IPS DF 19.7 (cell line): ENCODE results near the gene EXTL1.
"Not testable (repeated sequence)": the region's sequence is repeated elsewhere in the genome, so short reads cannot be mapped to it uniquely, and the experiment has no call there.

Experiments used
- DNase-seq: peaks from one replicate; pipeline ENCODE4 v3.0.0-alpha.2; 2013; ENCODE audit warnings: low read depth, low spot score

EXTL1 gene, protein sequence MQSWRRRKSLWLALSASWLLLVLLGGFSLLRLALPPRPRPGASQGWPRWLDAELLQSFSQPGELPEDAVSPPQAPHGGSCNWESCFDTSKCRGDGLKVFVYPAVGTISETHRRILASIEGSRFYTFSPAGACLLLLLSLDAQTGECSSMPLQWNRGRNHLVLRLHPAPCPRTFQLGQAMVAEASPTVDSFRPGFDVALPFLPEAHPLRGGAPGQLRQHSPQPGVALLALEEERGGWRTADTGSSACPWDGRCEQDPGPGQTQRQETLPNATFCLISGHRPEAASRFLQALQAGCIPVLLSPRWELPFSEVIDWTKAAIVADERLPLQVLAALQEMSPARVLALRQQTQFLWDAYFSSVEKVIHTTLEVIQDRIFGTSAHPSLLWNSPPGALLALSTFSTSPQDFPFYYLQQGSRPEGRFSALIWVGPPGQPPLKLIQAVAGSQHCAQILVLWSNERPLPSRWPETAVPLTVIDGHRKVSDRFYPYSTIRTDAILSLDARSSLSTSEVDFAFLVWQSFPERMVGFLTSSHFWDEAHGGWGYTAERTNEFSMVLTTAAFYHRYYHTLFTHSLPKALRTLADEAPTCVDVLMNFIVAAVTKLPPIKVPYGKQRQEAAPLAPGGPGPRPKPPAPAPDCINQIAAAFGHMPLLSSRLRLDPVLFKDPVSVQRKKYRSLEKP

DNA sequence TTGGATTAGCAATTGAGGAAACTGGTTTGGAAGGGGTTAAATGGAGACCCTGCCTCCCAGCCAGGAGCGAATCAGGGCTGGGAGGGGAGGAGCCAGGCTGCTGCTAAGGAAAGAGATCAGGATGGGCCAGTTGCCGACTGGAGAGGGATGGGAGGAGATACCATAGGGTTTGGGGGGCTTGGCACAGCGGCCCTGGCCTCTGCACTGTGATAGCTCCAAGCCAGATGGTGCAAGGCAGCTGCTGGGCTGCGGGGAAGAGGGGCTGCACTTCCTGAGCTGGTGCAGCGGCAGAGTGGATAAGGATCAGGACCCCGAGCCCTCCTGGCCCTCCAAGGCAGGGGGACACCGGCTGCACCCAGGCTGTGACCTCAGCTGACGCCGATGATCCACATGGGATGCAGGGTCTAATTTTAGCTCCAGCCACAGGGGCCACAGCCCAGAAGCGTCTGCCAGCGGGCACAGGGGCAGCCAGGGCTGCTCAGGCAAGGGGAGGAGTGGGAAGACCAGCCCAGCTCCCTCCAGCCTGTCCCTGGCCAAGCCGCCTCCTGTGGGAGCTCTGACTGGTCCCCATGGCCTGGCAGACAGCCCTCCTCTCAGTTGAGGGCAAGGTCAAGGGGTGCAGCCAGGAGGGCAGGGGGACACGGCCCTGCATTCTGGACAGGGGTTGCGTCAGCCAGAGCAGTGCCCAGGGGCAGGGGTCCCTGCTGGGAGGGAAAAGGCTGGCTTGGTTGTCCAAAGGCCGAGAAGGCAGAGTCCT, at the start of gene EXTL1:
Gene EXTL1 (plus strand): TSS at position 129 of the 757 bp plus-strand sequence. CDS start 872 bp downstream, outside the sequence.
- no peak for DNase-seq

DNA sequence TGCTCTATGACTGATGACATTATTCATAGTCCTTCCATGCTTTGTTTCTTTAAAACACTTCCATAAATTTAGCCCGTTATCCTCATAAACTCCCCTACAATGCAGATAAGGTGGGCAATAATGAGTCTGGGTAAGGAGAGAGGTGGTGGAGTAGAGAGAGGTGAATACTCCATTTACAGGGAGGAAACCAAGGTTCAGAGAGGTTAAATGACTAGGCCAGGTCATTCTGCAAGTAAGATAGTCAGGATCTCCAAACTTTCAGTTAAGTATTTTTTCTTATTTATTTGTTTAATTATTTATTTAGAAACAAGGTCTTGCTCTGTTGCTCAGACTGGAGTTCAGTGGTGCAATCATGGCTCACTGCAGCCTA, 49.8 kb upstream of the EXTL1 start:
- DNase-seq: no peak

DNA sequence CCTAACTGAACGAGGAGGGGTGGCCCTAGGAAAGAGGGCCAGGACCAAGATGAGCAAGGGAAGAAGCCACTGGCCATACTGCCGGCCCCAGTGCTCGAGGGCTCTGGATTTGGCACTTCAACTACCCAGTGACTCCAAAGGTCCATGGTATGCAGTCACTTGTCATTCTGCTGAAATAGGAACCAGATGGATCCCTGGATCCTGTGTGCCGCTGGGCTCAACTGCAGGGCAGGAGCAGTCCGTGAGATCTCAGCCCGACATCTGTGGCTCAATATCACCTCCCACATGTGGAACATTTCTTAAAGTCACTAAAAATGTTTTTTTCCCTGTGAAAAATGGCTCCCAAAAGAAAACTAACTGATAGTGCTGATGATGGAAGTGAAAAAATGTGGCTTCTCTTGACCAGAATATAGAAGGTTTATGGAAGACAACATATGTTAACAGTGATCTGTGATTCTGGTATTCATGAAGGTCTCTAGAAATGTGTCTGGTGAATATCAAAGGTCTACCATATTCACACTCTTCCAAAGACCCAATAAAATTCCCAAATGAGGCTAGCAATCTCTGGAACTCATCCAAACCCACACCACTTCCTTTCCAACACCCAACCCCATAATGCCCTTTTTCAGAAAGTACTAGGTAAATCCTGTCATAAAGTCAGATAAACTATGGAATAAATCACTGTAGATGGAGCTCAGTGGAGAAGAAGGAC, 47.8 kb upstream of the EXTL1 start:
- no peak for DNase-seq

DNA sequence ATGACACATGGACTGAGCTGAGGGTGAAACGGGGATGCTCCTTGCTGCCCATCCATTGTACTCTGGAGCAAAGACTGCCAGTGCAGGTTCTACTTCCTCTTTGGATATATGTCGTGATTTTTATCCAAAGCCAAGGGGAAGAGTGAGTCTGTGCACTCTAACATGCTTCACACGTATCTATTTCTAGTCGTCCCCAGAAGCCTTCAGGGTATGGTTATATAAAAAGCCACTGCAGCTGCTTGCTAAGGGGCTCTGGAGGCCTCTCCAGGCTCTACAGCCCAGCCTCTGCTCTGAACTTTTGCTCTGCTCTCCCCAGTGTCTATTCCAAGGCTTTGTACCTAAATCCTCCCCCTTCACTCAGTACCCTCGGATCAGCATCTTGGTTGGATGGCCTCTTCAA, 43.8 kb upstream of the EXTL1 start:
- DNase-seq: no peak

DNA sequence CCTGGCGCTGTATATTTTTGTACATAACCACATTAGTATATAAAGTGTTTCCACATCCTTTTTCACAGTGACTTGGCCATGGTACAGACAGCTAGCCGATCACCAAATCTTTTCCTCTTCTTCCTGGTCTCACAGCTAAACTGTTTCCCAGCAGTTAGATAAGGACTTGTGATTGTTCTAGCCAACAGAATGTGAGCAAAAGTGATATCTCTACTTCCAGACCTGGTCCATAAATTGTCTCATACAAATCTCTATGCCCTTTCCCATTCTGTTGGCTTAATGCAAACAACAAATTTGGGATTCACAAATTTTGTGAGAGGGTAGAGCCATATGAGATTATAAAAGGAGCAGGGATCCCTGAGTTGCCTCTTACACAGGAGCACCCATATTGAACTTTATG, 43.2 kb upstream of the EXTL1 start:
- DNase-seq: no peak

DNA sequence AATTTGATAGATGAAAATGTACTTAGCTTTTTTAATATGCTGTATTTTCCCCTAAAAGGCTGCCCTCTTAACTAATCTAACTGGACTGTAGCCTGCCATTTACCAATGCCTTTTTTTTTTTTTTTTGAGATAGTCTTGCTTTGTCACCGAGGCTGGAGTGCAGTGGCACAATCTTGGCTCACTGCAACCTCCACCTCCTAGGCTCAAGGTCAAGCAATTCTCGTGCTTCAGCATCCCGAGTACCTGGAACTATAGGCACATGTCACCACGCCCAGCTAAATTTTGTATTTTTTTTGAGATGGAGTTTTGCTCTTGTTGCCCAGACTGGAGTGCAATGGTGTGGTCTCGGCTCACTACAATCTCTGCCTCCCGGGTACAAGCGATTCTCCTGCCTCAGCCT, 42.4 kb upstream of the EXTL1 start:
- no peak for DNase-seq

DNA sequence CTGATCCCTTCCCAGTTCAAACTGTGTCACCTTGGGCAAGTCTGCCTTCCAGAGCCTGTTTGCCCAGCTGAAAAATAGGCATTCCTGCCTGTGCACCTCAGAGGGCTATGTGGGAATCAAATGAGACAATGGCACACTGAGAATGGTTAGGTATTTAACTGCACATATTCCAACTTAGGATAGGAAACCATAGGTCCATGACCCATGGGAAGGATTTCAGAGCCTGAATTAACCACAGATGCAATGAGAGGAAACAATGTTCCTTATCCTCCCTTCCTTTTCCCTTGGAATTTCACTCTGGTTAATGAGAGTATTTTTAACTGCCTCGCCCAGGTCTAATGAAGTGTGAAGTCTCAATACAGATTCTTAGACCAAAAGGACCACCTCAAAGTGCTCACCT, 36.4 kb upstream of the EXTL1 start:
- DNase-seq: no peak

DNA sequence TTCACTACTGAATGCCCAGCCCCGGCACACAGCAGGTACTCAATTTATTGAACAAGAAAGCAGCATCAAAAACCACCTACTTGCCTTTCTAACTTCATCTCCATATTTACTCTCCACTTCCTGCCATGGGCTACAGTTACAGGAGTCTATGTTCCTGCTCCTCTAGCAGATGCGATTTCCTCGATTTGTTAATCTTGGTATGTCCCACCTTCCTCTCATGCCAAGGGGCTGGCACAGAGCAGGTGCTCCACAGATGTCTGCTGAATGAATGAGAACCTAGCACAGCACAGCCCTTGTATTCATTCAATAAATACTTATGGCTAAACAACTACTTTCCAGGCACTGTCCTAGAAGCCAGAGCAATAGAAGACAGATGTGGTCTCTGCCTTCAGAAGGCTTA, 35.9 kb upstream of the EXTL1 start:
- no peak for DNase-seq

DNA sequence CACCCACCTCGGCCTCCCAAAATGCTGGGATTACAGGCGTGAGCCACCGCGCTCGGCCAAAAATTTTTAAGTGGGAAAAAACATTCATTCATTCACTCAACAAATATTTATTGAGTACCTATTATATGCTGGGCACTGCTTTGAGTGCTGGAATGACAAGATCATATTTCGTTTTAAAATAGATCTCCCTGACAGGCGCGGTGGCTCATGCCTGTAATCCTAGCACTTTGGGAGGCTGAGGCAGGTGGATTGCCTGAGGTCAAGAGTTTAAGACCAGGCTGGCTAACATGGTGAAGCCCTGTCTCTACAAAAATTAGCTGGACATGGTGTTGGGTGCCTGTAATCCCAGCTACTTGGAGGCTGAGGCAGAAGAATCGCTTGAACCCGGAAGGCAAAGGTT, 34.8 kb upstream of the EXTL1 start:
- not testable (repeated sequence) for DNase-seq

DNA sequence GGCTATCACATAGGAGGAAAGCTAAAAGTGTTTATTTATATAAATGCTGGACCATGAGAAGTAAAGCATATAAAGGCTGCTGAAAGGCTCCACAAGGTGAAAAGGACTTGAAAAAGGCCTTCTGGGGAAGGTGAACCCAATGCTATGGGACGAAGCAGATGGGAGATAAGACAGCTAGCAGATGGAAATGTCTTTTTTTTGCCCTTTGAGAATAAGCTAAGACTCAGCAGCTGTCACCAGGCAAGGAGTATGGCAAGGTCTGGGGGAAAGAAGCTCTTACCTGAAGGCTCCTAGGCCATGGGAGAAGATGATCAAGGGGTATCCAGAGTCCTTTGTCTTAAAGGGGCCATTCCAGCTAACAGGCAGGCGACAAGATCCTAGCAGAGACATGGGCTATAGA, 33.6 kb upstream of the EXTL1 start:
- DNase-seq: no peak

DNA sequence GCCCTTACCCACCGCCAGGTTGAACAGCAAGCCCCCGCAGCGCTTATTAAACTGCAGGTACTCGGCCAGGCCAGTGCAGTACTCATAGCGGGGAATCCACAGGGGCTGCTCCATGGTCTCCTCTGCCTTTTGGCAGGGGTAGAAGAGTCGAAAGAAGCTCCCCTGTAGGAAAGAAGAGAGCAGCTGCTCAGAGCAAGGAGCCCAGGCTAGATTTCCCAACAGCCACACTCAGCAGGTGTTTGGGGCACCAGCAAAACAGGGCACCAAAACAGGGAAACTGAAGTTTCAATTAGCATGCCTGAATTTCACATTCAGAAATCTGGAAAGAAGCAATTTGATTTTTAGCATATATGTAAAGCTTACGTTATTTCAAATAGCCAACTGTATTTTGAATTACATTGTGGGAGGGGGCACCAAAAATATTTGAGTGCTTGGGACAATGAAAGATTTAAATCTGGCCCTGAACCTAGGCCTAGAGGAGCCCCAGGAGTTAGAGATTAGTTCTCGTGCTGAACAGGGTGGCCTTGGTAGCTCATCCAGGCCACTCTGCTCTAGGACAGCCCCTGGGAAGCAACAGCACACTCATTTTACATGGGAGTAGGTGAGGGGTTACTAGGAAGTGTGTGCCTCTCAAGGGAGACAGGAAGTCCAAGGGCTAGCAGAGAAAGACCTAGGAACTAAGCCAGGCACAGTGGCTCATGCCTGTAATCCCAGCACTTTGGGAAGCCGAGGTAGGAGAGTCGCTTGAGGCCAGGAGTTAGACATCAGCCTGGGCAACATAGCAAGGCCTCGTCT, 31.9 kb upstream of the EXTL1 start:
- DNase-seq: no peak

DNA sequence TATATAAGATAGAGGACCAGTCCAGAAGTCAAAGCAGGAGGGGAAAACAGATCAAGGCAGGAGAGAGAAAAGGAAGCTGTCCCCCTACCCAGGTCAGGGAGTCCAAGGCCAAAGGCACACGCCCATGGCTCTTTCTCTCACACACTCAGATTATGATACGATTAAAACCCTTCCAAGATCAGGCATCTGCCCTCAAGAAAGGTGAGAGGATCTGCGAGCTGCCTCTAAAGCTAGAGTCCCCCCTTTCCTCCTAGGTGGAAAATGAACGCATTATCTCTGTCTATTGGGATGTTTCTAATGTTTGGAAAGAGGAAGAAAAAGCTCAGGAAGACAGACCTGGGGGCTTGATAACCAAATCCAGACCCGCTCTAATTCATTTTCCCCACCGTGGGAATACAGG, 31.3 kb upstream of the EXTL1 start:
- DNase-seq: no peak

DNA sequence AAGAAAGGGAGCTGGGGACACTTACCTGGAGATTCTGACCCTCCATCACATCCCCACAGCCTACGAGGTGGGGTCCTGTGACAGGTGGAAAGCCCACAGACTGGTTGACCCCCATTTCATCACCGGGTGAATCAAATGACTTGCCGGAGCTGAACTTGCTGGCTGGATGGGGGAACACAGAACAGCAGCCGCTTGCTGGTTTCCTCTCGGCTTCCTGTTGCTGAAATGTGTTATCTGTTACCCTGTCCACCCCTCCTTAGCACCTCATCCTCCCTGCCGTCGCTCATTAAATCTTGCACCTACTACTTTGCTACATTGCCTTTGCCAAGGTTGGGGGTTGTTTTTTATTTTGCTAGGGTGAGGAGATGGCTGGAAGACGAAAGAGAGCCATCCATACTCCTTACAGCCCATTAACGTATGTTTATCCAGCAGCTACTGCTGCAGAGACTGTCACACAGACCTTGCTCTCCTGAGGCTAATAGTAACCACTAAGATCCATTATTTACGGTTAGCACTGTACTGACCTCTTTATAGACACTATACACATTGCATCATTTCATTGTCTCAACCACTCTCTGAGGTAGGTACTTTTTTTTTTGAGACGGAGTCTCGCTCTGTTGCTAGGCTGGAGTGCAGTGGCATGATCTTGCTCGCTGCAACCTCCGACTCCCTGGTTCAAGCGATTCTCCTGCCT, 30.7 kb upstream of the EXTL1 start:
- DNase-seq: no peak

DNA sequence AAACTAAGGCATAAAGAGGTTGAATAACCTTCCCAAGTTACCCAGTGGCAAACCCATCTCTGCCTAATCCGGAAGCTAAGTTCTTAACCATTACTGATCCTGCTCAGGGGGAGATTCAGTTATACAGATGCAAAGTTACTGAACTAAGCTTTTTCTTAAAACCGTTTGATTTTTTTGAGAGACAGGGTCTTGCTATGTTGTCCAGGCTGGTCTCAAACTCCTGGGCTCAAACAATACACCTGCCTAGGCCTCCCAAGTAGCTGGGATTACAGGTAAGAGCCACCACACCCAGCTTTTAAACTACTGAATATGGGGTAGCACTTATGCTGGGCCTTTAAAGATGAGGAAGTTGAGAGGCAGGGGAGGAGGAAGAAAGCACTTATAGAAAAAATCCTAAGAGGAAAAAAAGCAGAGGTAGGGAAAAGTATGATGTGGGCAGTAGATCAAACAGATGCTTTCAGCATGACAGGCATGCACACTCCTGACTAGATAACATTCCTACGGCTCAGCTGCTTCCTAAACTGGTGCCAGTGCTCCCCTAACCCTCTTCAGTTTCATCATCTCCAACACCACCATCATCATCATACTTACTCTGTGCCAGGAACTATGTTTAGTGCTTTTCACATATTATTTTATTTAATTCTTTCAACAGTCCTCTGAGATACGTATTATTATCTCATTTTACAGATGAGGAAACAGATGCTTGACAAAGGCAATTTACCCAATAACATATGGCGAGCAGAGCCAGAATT, 29.5 kb upstream of the EXTL1 start:
- no peak for DNase-seq

DNA sequence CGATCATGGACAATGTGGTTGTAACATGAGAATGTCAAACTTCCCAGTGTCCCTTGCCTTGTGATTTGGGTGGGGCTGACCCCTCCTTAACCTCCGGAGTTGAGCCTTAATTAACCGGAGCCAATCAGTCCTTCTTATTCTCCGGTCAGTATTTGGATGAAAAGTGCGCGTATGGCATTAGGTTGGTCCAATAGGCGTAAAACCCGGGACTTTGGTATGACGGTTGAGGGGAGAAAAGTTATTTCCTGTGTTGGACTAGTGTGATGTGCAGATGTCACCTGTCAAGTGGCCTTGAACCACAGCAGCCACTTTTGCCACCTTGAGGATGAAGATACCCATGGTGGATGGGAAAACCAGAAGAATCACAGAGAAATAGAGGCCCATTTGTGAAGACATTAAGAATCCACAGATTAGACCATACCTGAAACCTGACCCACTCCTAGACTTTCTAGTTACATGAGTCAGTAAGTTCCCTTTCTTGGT, 28.8 kb upstream of the EXTL1 start:
- DNase-seq: no peak

DNA sequence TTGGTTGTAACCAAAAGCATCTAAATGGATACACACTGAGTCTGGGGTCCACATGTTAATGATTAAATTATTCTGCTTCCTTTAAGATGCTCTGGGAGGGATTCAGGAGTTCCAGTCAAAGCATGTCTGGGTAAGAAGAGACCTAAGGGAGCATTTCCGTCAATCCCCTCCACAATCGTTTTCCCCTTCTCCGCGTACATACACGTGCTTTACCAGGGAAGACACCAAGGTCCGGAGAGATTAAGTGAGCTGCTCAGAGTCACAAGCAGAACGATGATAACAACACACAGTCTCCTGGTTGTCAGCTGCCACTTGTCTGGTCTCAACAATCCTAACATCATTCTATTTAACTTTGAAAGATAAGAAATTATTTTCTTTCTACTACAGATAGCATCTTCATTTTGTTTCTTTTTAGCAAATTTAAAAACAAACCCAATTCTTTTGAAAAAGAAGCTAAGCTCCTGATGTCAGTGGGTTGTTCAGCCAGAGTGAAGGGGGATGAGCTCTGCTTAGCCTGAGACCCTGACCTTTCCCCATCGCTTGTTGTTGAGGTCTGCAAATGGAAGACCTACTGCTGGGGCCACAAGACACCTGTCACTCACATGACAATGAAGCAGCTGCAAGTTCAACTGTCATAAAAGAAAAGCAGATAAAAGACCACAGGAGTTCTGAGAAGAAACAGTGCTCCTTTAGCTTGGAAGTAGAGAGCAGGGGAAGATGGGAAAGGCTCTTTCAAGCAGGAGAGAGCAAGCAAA, 28.2 kb upstream of the EXTL1 start:
- no peak for DNase-seq

DNA sequence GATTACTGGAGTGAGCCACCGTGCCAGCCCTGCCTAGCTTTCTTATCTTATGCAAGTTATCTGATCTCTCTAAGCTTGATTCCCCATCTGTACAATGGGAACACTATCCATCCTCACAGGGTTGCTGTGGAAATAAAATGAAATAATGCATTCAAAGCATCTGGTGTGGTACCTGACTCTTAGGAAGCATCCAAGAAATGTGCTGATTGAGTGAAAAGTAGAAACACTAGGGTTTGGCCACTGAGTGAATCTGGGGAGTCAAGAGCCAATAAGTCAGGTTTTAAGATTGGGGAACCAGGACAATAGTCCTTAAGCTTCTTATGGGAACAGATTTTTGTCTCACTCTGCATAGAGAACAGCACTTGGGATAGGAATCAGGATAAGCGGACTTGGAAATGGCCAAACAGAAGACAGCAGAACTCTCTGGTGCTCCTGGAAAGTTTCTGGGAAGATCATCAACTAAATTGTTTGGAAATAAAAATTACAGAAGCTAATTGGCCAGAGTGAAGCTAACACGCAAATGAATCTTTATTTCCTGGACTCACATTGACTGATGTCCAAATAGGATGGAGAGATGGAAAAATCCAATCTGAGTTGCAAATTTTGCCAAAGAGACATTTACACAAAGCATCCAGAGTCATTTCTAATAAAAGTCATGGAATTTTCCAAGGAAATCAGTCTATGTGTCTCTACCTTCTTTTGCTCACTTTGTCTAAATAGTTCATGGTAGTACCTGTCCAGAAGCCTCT, 27.0 kb upstream of the EXTL1 start:
- no peak for DNase-seq
